ENCODE results near the gene CCDC9B.

Gene CCDC9B

DNA sequence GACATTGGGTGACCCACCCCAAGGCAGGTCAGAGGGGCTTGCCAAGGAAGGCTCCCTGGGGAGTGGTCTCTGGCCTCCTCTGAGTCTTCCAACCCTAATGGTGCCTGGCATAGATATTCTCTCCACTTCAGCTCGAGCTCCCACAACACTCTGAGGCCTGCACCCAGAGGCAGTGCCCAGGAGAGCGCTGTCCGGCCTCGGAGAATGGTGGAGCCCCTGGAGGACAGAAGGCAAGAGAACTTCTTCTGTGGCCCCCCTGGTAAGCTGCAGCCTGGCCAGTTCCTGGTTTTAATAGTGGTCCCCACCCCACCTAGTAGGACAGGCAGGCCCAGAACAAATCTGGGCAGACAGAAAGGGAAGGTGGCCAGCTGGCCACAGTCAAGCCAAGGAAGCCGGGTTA, 24.3 kb upstream of the CCDC9B start:
- no peak for DNase-seq

GRCh38 chr15:40364251-40364650, 23.5 kb upstream of the CCDC9B start:
- no peak for DNase-seq

- DNase-seq, result no peak
Measured at GRCh38 chr15:40363611-40364010, 22.9 kb upstream of the CCDC9B start.

DNA sequence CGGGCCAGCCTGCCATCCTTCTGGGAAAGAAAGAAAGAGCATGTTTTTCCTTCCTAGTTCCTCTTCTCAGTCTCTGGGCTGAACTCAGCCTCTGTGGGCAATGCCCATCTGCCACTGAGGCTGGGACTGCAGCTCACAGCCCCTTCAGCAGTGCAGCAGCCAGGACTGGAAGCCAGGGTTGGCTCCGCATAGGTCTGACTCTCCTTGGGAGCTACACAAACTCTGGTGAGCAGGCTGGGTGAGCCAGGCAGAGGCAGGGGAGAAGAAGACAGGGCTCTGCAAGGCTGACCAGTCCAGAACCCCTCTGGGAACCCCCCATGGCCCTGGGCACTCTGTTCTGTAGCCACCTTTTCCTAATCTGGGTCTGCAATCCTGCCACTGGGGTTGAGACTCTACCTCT, 20.9 kb upstream of the CCDC9B start:
- DNase-seq, result no peak

DNA sequence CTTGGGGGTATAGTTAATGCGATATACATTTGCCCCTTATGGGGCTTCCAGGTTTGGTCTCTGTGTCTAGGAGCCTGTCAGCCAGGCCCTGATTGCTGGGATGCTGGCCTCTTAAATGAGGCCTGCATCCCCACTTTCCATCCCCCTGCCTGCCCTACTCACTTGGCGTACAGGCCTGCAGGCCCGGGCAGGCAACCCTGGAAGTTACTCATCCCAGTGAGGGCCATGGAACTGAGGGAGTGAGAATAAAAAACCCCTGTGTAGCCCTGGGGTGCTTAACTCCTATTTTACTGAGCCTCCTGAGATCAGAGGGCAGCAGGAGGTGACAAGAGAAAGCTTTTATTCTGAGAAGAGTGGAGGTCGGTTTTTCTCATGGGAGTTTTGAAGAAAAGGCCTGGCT, 19.3 kb upstream of the CCDC9B start:
- no peak for DNase-seq

GRCh38 chr15:40358471-40359353, 18.0 kb upstream of the CCDC9B start:
- DNase-seq, result no peak

DNA sequence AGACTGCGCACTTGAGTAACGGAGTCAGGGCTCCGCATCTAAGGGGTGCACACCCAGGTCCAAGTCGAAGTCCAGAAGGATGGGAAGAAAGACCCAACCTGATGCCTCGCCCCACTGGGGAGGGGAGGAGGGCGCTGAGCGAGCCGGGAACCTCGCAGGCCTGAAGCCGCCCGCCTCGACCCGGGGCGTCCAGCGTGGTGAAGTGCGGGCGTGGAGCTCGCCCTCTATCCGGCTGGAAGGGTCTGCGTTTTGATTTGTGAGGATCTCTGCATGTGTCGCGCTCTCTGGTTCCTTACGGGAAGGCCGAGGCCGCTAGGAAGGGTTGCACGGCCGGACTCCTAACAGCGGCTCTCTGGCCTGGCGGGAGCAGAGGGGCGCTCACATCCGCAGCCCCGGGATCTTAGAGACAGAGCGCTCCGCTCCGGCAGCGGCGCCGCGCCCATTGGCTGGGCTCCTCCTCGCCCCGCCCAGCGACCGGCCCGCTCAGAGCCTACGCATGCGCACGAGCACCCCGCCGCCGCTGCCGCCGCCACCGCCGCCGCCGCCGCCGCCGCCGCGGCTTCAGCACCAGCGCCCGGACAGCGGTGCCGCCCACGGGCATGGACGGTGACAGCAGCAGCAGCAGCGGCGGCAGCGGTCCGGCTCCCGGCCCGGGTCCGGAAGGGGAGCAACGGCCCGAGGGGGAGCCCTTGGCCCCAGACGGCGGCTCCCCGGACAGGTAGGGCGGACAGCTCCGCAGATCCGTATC, 17.2 kb upstream of the CCDC9B start, which contains the start of gene DISP2:
Gene DISP2 (plus strand): TSS at position 497 of the 748 bp plus-strand sequence. CDS start 103 bp downstream, at position 600.
- DNase-seq, result peak; percentile 81

- DNase-seq, result no peak
Measured at GRCh38 chr15:40357246-40357645, 16.5 kb upstream of the CCDC9B start.

- no peak for DNase-seq
Measured at GRCh38 chr15:40355976-40356585, 15.3 kb upstream of the CCDC9B start.

GRCh38 chr15:40354408-40355171, 13.9 kb upstream of the CCDC9B start:
- DNase-seq, result peak; percentile 54

DNA sequence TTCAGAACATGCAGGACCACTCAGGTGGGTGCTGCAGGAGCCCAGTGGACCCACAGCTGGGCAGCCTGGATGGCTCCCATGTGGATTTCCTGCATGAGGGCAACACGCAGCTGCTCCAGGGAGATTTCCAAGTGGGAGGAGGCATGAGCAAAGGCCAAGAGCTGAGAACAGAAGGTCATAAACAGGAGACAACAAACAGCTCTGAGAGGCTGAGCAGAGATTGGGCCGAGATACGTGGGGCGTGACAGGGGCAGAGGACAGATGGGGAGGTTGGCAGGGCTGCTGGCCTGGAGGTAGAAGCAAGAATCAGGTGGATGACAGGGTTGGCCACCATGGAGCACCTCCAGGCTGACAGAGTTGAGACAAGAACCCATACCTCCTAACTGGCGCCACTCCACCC, 13.0 kb upstream of the CCDC9B start:
- no peak for DNase-seq

DNA sequence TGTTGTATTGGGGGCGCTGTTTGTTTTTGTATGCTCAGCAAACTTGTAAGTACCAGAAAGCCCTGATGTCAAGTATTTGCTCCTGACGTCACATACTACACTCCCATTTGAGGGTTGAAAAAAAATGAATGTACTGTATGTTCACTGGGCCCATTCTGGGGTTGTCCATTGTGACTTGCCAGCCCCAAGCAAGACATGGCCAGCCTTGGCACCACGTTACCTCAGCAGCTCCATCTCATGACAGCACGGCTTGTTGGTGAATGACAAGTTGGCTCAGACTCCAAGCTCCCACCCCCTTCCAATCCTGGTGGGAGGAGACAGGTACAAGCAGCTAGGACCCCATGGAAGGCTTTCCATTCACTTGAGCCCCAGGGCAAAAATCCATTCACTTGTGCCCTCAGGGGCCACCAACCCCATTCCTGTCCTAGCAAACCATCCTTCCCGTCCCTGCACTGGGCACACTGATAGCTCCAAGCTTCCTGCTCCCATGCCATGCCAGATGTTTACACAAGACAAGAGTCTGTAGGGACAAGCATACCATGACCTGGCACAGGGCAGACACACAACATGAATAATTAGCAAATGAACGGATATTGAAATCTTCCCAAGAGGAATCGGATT, 11.7 kb upstream of the CCDC9B start:
- no peak for DNase-seq

DNA sequence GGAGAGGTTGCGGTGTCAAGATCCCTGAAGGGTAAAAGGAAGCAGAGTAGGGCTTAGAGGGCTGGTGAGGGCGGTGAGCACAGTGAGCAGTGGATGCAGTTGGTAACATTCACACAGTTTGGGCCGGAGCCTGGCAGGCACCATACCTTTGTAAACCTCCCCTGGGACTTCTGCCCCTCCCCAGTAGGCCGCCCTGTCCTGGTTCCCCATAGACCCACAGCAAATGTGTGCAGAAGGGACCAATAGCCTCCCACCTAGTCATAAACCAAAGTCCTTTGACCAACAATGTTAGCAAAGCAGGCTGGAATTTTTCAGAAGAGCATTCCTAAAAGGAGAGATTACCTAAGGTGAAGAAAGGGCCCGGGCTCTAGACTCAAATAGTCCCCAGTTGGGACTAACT, 8.4 kb upstream of the CCDC9B start:
- no peak for DNase-seq

- DNase-seq, result no peak
Measured at GRCh38 chr15:40348474-40348870, 7.7 kb upstream of the CCDC9B start.

DNA sequence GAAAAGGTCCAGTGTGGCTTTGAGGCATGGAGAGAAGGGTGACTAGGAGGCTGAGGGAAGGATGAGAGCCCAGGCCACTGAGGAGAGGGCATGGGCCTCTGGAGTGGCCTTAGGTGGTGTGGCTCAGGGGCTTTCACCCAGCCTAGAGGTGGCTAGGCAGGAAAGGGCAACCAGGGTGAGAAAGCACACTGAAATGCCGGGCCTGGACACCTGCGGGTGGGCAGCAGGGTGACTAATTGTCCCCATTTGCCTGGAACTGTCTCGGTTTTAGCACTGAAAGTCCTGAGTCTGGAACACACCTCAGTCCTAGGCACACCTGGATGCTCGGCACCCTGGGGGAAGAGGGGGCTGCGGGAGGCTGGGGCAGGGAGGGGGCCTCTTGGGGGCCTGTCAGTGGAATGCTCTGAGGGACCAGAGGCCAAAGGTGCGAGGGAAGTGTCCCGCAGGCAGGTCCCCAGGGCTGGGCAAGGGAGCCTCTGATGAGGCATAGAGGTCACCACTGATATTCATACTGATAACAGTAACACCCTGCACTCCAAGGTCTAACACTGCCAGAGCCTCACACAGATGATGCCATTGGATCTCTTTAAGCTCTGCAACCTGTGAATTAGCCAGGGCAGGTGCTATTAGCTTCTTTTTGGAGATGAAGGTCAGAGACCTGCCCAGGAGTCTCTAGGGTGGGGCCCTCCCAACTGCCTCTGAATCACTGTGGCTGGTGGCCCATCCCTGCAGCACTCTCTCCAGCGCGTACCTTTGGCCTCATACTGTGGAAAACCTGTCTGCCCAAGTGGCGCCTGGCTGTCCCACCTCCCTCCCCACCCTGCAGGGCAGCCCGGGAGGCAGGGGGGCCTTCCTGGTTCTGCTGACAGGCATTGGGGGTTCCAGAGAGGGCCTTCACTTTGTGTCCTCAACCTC, 7.1 kb upstream of the CCDC9B start:
- DNase-seq, result no peak

GRCh38 chr15:40346579-40347558, 6.1 kb upstream of the CCDC9B start:
- DNase-seq, result no peak

GRCh38 chr15:40345867-40346578, 5.3 kb upstream of the CCDC9B start:
- no peak for DNase-seq

- no peak for DNase-seq
Measured at GRCh38 chr15:40345225-40345866, 4.6 kb upstream of the CCDC9B start.

- no peak for DNase-seq
Measured at GRCh38 chr15:40344631-40345120, 3.9 kb upstream of the CCDC9B start.
